Endothelial cell of umbilical vein (primary cell): ENCODE data around the gene MVB12B. TPM values are rescaled to one million over a fixed set of nuclear protein-coding genes. Genes with fewer than 3 reads are reported as not detected.

Experiments used
- BruUV-seq: library from RNA; stranded (reverse); fragments of 400-500 nt; replicated peaks from 2 replicates; lab custom pipeline; 2021; lab: Mats Ljungman, UMichigan
- CTCF ChIA-PET: fragments of 300-600, 350-600 bp; sonication (Branson Sonifier 250); formaldehyde crosslinking; loops from one replicate; lab custom pipeline; 2021; ENCODE audit warnings: antibody characterized with exemption, inconsistent platforms; lab: Charles Lee
- POLR2A ChIA-PET: fragments of 300-600, 350-600 bp; sonication (Branson Sonifier 250); formaldehyde crosslinking; loops from one replicate; lab custom pipeline; 2021; ENCODE audit warnings: antibody characterized with exemption, inconsistent platforms; lab: Charles Lee
- DNase-seq: peaks from one replicate; pipeline ENCODE4 v3.0.0-alpha.2; 2011; ENCODE audit warnings: low read depth, low spot score
- FAIRE-seq: peaks from 2 replicates; lab custom pipeline; 2011; peaks lifted over from hg19 to GRCh38; lab: Jason Lieb, UNC
- H2AFZ ChIP-seq: 2 replicates; pipeline ENCODE4 v1.6.0; 2012; ENCODE audit warnings: low read depth, low read length, control low read depth, inconsistent platforms
- H3K27ac ChIP-seq: 2 replicates; pipeline ENCODE4 v1.5.1; 2011; ENCODE audit warnings: low read depth, mild to moderate bottlenecking, control low read depth, low read length, moderate library complexity; ENCODE audit not compliant: insufficient read depth
- H3K27me3 ChIP-seq, 2 experiments: 2 replicates each; pipeline versions ENCODE4 v1.6.0 to v1.6.1; 2011; ENCODE audit warnings: low read length in 2 of 2, mixed read lengths in 1 of 2; ENCODE audit not compliant: control insufficient read depth in 2 of 2, insufficient read depth in 2 of 2
- H3K36me3 ChIP-seq, 2 experiments: 2 replicates in 1 of 2; 3 replicates in 1 of 2; pipeline ENCODE4 v1.5.1; 2011; ENCODE audit warnings: low read length in 2 of 2, mild to moderate bottlenecking in 1 of 2, moderate library complexity in 1 of 2; ENCODE audit not compliant: control insufficient read depth in 2 of 2, insufficient read depth in 2 of 2; ENCODE audit errors: extremely low read depth in 1 of 2
- H3K4me1 ChIP-seq: 3 replicates; pipeline ENCODE4 v1.5.1; 2011; ENCODE audit warnings: mild to moderate bottlenecking, low read length; ENCODE audit not compliant: control insufficient read depth, insufficient read depth; ENCODE audit errors: extremely low read depth
- H3K4me2 ChIP-seq: 2 replicates; pipeline ENCODE4 v1.6.1; 2011; ENCODE audit warnings: low read length, control low read depth, mixed read lengths; ENCODE audit not compliant: insufficient read depth
- H3K4me3 ChIP-seq, 3 experiments: fragments of 200-600 bp in 1 of 3; sonication (generic), shearing (Covaris generic) in 1 of 3; replicated peaks in 1 of 3; 2 replicates each; pipeline ENCODE4 v1.5.1; 2011 to 2016; ENCODE audit warnings: control low read depth in 3 of 3, low read length in 3 of 3, mild to moderate bottlenecking in 2 of 3, inconsistent platforms in 1 of 3, low read depth in 1 of 3, moderate library complexity in 1 of 3; ENCODE audit not compliant: insufficient read depth in 1 of 3
- H3K79me2 ChIP-seq: 2 replicates; pipeline ENCODE4 v1.6.0; 2012; ENCODE audit warnings: low read length, inconsistent platforms; ENCODE audit not compliant: control insufficient read depth, insufficient read depth
- H3K9ac ChIP-seq: replicated peaks from 2 replicates; pipeline ENCODE3; 2011; ENCODE audit warnings: low read length, control low read depth; ENCODE audit not compliant: insufficient read depth; ENCODE audit errors: extremely low read depth
- H3K9me1 ChIP-seq: replicated peaks from 3 replicates; pipeline ENCODE4 v1.6.0; 2011; ENCODE audit warnings: mild to moderate bottlenecking, low read length; ENCODE audit not compliant: control insufficient read depth, insufficient read depth; ENCODE audit errors: extremely low read depth
- H3K9me3 ChIP-seq: replicated peaks from 2 replicates; pipeline ENCODE4 v1.5.1; 2012; ENCODE audit warnings: low read length, inconsistent platforms; ENCODE audit not compliant: control insufficient read depth, insufficient read depth
- H4K20me1 ChIP-seq: replicated peaks from 2 replicates; pipeline ENCODE3; 2011; ENCODE audit warnings: mild to moderate bottlenecking, low read length; ENCODE audit not compliant: control insufficient read depth, insufficient read depth; ENCODE audit errors: extremely low read depth
- CTCF ChIP-seq, 2 donors: IDR thresholded peaks; 1 replicate in 1 of 2; 2 replicates in 1 of 2; pipeline ENCODE4 v1.5.1; 2011; ENCODE audit warnings: low read length in 2 of 2, mild to moderate bottlenecking in 2 of 2, moderate library complexity in 2 of 2, control low read depth in 1 of 2, inconsistent platforms in 1 of 2, low read depth in 1 of 2; ENCODE audit not compliant: insufficient read depth in 1 of 2; ENCODE audit errors: extremely low read depth in 1 of 2
- EZH2 ChIP-seq: IDR thresholded peaks from 2 replicates; pipeline ENCODE4 v1.6.1; 2012; ENCODE audit warnings: borderline replicate concordance, low read depth, mild to moderate bottlenecking, moderate library complexity, low read length, inconsistent platforms; ENCODE audit not compliant: severe bottlenecking
- FOS ChIP-seq: IDR thresholded peaks from 2 replicates; pipeline ENCODE4 v1.6.1; 2011; ENCODE audit warnings: mild to moderate bottlenecking, low read length, moderate library complexity, borderline replicate concordance; ENCODE audit not compliant: insufficient read depth
- GATA2 ChIP-seq: IDR thresholded peaks from 2 replicates; pipeline ENCODE4 v1.7.0; 2011; ENCODE audit warnings: low read depth, mild to moderate bottlenecking, moderate library complexity, mixed read lengths, low read length; ENCODE audit not compliant: insufficient read length, insufficient read depth
- JUN ChIP-seq: IDR thresholded peaks from 2 replicates; pipeline ENCODE4 v1.6.1; 2011; ENCODE audit warnings: borderline replicate concordance, low read depth; ENCODE audit not compliant: insufficient read length, insufficient read depth
- MAX ChIP-seq: IDR thresholded peaks from 2 replicates; pipeline ENCODE4 v1.6.1; 2011; ENCODE audit not compliant: insufficient read depth, insufficient read length
- MYC ChIP-seq: IDR thresholded peaks from one replicate; pipeline ENCODE4 v1.6.1; 2011; ENCODE audit warnings: mild to moderate bottlenecking, low read depth, low read length
- POLR2A ChIP-seq: IDR thresholded peaks from 2 replicates; pipeline ENCODE4 v1.6.1; 2012; ENCODE audit warnings: low read depth, mild to moderate bottlenecking, control low read depth, low read length
- POLR2AphosphoS5 ChIP-seq: IDR thresholded peaks from 2 replicates; pipeline ENCODE4 v1.6.1; 2012; ENCODE audit warnings: low read depth, mild to moderate bottlenecking, control low read depth, low read length, moderate library complexity; ENCODE audit not compliant: insufficient read depth
- dilution Hi-C: fragments of 300-500 bp; cut with MboI; formaldehyde crosslinking; loops from one replicate; pipeline ENCODE4 v1.15.0; 2019; ENCODE audit warnings: low sequenced_read_pairs; ENCODE audit not compliant: extremely low pct_ligation_motif_present
- intact Hi-C: fragments of 100-400 bp; cut with micrococcal nuclease; formaldehyde crosslinking; loops from one replicate; pipeline ENCODE4 v1.10.0; 2022
- polyA plus RNA-seq, 4 experiments: library from polyadenylated mRNA; depleted of rRNA in 3 of 4; stranded (reverse) in 3 of 4; unstranded in 1 of 4; fragments of >200 nt; gene quantifications; 2 replicates each; pipeline versions ENCODE4 v1.2.1 to v1.2.3, GENCODE V29; 2011 to 2012; ENCODE audit warnings: missing spikeins in 1 of 4
- total RNA-seq: library from RNA; stranded (reverse); gene quantifications from 2 replicates; pipeline ENCODE4 v1.2.3, GENCODE V29; 2021

Gene MVB12B
- total and polyA plus RNA-seq, 2 donors (not counting 3 experiments of a cell fraction or from before 2014, with no cell fraction given): 6.6 to 17.3 TPM

- no peak for FAIRE-seq
- no peaks in the 10 kb centered on the region for H3K36me3 ChIP-seq
- DNase-seq: no peak
- H3K27ac ChIP-seq: no peak overlapping the region
- CTCF ChIA-PET: interaction anchor here (0.8 to 2.2 kb wide), 5 partner anchors 8 to 50 kb away, joined by 3 to 7 read pairs (median 4); no protein-coding TSS in a partner anchor
- dilution Hi-C loops (no loop called here), intact Hi-C loops (no loop called here)
- POLR2A ChIA-PET: no interaction called here
- no TSS peak for BruUV-seq
- no peak overlapping the region for H3K9ac ChIP-seq
- no peaks in the 10 kb centered on the region for H3K9me3 ChIP-seq
- H3K79me2 ChIP-seq: no peaks in the 10 kb centered on the region
- H3K27me3 ChIP-seq: peaks cover 0 to 7% of the 10 kb centered on the region in 2 experiments
- H3K4me3 ChIP-seq: no peak overlapping the region
- no peaks in the 10 kb centered on the region for H3K9me1 ChIP-seq
- no peaks in the 10 kb centered on the region for H3K4me1 ChIP-seq
- TF ChIP-seq POLR2A (no peak), JUN (no peak), POLR2AphosphoS5 (no peak), GATA2 (no peak), EZH2 (no peak), CTCF (IDR thresholded peaks at IDR 0.05; ENCODE audit: extremely low read depth in 1 of 2, insufficient read depth in 1 of 2, low read depth in 1 of 2, low read length in 2 of 2) (no peak), MYC (no peak), MAX (no peak), FOS (no peak)
- no peaks in the 10 kb centered on the region for H4K20me1 ChIP-seq
- H3K4me2 ChIP-seq: no peak overlapping the region
- no peak overlapping the region for H2AFZ ChIP-seq
Measured at GRCh38 chr9:126507318-126508109, 180.9 kb downstream of the MVB12B start.
